ENCODE results near the gene RASGRP3.
A peak's percentile ranks its signal among the peaks of the same experiment; 100 is the strongest.

The RASGRP3 gene

GRCh38 chr2:33586766-33587165 is 110.3 kb downstream of the RASGRP3 start:
- DNase-seq, result no peak

DNA sequence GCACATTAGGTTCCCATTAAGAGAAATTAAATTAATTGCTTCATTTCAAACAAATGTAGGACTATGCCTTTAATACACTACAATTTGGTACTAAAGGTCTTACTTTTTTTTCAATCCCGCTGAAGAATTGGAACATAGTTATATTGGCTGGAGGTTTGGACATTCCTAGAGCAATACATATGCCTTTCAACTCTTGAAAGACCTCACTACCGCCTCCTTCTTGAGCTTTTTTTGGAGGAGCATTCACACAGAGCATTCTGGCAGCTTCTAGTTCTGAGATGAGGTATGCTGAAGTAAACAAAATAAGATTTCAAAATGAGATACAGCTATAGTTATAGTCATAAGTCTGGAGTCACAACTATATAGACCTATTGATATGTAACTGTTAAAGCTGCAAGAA is 111.8 kb downstream of the RASGRP3 start:
- DNase-seq, result no peak

GRCh38 chr2:33589444-33589843 is 113.0 kb downstream of the RASGRP3 start:
- DNase-seq, result no peak

DNA sequence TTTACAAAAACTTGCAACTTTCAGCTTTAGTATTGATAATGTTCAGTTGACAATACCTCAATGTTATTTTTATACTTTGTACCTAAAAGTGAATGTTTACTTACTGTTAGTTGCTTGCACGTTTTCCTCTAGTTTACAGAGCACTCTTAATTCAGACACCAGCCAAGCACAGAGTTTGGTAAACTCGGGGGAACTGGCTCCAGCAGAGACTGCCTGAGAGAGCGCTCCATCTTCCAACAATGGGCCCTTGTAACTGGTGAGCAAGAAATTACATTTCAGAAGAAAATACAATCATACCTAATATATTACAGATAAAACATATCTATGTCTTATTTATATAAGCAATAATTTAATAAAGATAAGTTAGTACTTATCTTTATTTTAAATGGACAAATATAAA is 118.9 kb downstream of the RASGRP3 start:
- no peak for DNase-seq

DNA sequence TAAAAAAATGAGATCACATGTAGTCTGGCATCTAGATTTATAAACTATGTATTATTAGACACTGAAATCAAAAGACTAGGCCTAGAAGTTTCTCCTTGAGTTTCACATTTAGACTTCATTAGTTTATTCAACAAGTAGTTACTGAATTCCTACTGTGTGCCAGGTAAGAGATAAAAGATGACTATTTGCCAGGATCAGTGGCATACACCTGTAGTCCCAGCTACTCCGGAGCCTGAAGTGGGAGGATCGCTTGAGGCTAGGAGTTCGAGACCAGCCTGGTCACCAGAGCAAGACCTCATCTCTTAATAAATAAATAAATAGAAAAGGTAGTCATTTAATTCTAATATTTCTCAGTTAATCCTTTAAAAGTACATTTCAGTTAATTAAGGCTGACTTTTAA is 120.6 kb downstream of the RASGRP3 start:
- DNase-seq, result no peak

- no peak for DNase-seq
Observed at GRCh38 chr2:33598561-33599174, 122.2 kb downstream of the RASGRP3 start.

- DNase-seq, result peak; percentile 96
Observed at GRCh38 chr2:33599175-33599942, 122.9 kb downstream of the RASGRP3 start, which contains the start of gene FAM98A. Gene FAM98A, minus strand, starts transcription at chr2:33599299. Its CDS starts 78 bp downstream, at chr2:33599221.

- DNase-seq, result no peak
Observed at GRCh38 chr2:33599943-33600192, 123.4 kb downstream of the RASGRP3 start.

DNA sequence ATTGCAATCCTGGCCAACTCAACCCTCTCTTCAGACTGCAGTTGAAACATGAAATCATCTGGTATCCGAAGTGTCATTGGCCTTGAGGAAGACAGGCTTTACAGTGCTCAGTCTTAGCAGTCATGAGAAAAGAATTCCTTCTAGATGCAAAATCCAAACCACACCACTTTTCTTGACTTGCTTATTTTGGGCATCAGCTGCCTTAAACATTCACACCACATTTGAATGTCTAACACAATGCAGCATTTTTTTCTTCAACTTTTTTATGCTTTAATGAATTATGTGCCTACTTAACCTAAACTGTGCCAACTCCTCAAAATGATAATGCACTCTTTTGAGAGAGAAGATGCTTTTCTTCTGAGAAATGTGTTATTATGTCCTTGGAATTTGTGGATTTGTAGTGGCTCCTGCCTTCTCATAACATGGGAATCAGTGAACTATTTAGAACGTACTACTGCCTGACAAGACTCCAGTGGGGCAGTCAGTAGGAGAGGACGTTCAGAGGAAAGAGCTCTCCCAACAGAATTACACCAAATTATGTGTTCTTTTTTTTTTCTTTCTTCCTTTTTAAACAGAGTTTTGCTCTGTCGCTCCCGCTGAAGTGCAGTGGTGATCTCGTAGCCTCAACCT is 125.9 kb downstream of the RASGRP3 start:
- DNase-seq, result no peak

GRCh38 chr2:33603416-33603815 is 127.0 kb downstream of the RASGRP3 start:
- no peak for DNase-seq

DNA sequence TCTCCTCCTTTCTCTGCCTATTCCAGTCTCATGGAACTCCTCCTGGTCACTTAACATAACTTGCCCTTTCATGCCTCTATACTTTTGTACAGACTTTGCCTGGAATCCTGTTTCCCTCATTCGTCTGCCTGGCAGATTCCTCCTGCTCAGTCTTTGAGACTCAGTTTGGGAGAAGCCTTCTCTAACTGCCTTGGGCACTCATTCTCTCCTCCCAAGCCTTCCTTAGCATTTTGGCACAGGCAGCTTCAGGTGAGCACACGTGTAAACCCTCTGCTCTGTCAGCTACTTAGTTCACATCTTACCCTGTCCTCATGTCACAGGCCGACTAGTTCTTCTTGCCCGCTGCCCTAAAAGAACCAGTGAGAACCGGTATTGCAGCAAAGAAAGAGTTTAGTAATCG is 128.6 kb downstream of the RASGRP3 start:
- no peak for DNase-seq

DNA sequence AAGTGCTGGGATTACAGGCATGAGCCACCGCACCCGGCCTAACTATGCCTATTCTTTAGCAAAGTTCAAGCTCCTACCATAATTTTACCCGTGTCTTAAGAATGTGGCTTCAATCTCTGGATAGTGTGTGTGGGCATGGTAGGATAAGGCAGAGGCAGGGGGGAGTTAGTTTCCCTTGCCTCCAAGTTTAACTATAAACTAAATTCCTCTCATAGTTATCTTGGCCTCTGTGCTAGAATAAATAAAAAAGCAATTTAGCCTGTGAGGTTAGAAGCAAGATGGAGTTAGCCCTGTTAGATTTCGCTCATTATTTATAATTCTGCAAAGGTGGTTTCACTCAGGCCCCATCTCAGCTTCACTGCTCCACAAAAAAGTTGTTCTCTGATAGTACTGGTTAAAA is 129.7 kb downstream of the RASGRP3 start:
- DNase-seq, result no peak

DNA sequence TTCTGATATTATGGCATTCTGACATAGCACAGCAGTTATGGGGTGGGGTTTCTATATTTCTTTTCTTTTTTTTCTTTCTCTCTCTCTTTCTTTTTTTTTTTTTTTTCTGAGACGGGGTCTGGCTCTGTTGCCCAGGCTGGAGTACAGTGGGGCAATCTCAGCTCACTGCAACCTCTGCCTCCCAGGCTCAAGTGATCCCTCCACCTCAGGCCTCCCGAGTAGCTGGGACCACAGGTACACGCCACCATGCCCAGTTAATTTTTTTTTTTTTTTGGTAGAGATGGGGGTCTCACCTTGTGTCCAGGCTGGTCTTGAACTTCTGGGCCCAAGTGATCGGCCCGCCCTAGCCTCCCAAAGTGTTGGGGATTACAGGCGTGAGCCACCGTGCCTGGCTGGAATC is 130.2 kb downstream of the RASGRP3 start:
- DNase-seq, result no peak

DNA sequence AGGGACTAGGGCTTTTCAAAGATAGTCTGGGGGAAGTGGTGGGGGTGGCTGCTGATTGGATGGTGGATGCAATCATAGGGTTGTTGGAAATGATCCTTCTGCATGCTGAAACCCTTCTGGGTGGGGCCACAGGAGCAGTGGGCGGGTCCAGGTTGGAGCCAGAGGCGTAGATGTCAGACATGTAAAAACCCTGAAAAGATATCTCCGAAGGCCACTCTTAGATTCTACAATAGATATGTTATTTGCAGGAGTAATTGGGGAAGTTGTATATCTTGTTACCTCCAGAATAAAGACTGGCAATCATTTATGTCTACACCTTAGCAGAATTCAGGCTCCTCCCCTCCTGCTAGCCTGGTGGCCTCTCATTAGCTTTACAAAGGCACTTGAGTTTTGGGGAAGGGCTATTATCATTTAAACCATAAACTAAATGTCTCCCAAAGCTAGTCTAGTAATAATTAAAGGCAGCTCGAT is 130.8 kb downstream of the RASGRP3 start:
- DNase-seq, result no peak

DNA sequence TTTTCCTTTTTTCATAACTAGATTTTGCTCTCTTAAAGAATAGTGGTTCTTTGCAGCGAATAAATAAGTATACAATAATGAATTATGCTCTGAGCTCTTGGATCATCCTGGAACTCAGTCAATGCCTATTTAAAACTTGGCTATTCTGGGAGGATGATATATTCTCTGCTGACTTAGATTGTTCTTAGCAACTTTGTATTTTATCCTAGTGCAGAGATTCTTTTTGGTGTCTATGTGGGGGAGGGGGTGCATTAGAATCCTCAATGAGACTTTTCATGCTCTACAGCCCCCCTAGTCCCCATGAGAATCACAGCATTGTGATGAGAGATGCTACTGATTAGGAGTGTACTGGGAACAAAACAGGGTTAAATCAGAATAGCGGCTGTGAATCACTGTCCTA is 131.5 kb downstream of the RASGRP3 start:
- no peak for DNase-seq

DNA sequence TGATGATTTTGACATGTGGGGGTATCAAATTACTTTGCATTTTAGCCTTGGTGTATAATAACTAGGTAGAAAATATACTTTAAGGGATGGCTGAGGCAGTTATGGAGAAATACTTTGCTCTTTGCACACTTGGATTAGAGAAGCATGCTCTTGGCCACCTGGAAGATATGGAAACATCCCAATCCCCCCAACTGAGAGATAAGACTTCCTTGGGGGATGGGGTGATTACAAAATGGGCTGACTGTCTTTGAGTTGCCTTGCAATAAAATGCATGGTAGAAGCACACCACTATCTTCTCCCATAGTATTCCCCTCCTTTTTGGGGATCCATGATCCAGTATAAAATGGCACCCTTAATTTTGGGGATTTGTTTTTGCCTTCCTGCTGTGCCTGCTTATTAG is 137.7 kb downstream of the RASGRP3 start:
- DNase-seq, result no peak
